Measurements from ENCODE around the gene TMIGD1.

TMIGD1 gene

GRCh38 chr17:30358055-30358760 lies 24.4 kb upstream of the TMIGD1 start:
- no peaks in the 10 kb centered on the region for H3F3A ChIP-seq (ENCODE audit: control insufficient read depth, insufficient read depth)
- no peak overlapping the region for H3K4me3 ChIP-seq (ENCODE audit: low read length)
- H3K27ac ChIP-seq (ENCODE audit: low read depth, low read length): no peak overlapping the region
- no peaks in the 10 kb centered on the region for H3K27me3 ChIP-seq (ENCODE audit: control insufficient read depth, low read length)
- TF ChIP-seq CTCF (IDR thresholded peaks at IDR 0.05; ENCODE audit: low read depth, low read length, poor library complexity, severe bottlenecking) (no peak), EZH2phosphoT487 (IDR thresholded peaks at IDR 0.05; ENCODE audit: borderline replicate concordance, low read length) (no peak)
- no peaks in the 10 kb centered on the region for H3K36me3 ChIP-seq (ENCODE audit: control insufficient read depth, low read length)
- H3K9me2 ChIP-seq (replicated peaks; ENCODE audit: control insufficient read depth, low read length): no peaks in the 10 kb centered on the region
- H3K4me2 ChIP-seq (ENCODE audit: low read length): no peak overlapping the region
- no peaks in the 10 kb centered on the region for H4K20me1 ChIP-seq (ENCODE audit: control insufficient read depth, insufficient read depth, low read depth, low read length)
- peaks cover 6% of the 10 kb centered on the region; the same call in 1 of the 2 replicates for H3K9me3 ChIP-seq (ENCODE audit: control insufficient read depth, insufficient read depth, low read length)
- H3K79me2 ChIP-seq (ENCODE audit: control insufficient read depth, low read length): no peaks in the 10 kb centered on the region
- H3K4me1 ChIP-seq (ENCODE audit: control insufficient read depth, low read length): peaks cover under 1% of the 10 kb centered on the region

GRCh38 chr17:30357476-30357875 lies 23.6 kb upstream of the TMIGD1 start:
- H3K4me3 ChIP-seq (ENCODE audit: low read length): no peak overlapping the region
- H3K79me2 ChIP-seq (ENCODE audit: control insufficient read depth, low read length): no peaks in the 10 kb centered on the region
- TF ChIP-seq CTCF (IDR thresholded peaks at IDR 0.05; ENCODE audit: low read depth, low read length, poor library complexity, severe bottlenecking) (no peak), EZH2phosphoT487 (IDR thresholded peaks at IDR 0.05; ENCODE audit: borderline replicate concordance, low read length) (no peak)
- no peak overlapping the region for H3K27ac ChIP-seq (ENCODE audit: low read depth, low read length)
- H3K36me3 ChIP-seq (ENCODE audit: control insufficient read depth, low read length): no peaks in the 10 kb centered on the region
- H3K4me2 ChIP-seq (ENCODE audit: low read length): no peak overlapping the region
- no peaks in the 10 kb centered on the region for H3K4me1 ChIP-seq (ENCODE audit: control insufficient read depth, low read length)
- no peaks in the 10 kb centered on the region for H3K27me3 ChIP-seq (ENCODE audit: control insufficient read depth, low read length)
- H4K20me1 ChIP-seq (ENCODE audit: control insufficient read depth, insufficient read depth, low read depth, low read length): no peaks in the 10 kb centered on the region
- H3F3A ChIP-seq (ENCODE audit: control insufficient read depth, insufficient read depth): no peaks in the 10 kb centered on the region
- H3K9me3 ChIP-seq (ENCODE audit: control insufficient read depth, insufficient read depth, low read length): peaks cover 6% of the 10 kb centered on the region; the same call in 1 of the 2 replicates
- H3K9me2 ChIP-seq (replicated peaks; ENCODE audit: control insufficient read depth, low read length): no peaks in the 10 kb centered on the region

- H3K4me1 ChIP-seq (ENCODE audit: control insufficient read depth, low read length): no peaks in the 10 kb centered on the region
- no peak for TF ChIP-seq CTCF (IDR thresholded peaks at IDR 0.05; ENCODE audit: low read depth, low read length, poor library complexity, severe bottlenecking)
- TF ChIP-seq EZH2phosphoT487 (IDR thresholded peaks at IDR 0.05; ENCODE audit: borderline replicate concordance, low read length): no peak
- no peaks in the 10 kb centered on the region for H3K27me3 ChIP-seq (ENCODE audit: control insufficient read depth, low read length)
- no peaks in the 10 kb centered on the region for H3F3A ChIP-seq (ENCODE audit: control insufficient read depth, insufficient read depth)
- H3K36me3 ChIP-seq (ENCODE audit: control insufficient read depth, low read length): no peaks in the 10 kb centered on the region
- H3K9me2 ChIP-seq (replicated peaks; ENCODE audit: control insufficient read depth, low read length): no peaks in the 10 kb centered on the region
- H3K79me2 ChIP-seq (ENCODE audit: control insufficient read depth, low read length): no peaks in the 10 kb centered on the region
- H3K27ac ChIP-seq (ENCODE audit: low read depth, low read length): no peak overlapping the region
- H3K9me3 ChIP-seq (ENCODE audit: control insufficient read depth, insufficient read depth, low read length): no peaks in the 10 kb centered on the region
- no peaks in the 10 kb centered on the region for H4K20me1 ChIP-seq (ENCODE audit: control insufficient read depth, insufficient read depth, low read depth, low read length)
- H3K4me3 ChIP-seq (ENCODE audit: low read length): no peak overlapping the region
- H3K4me2 ChIP-seq (ENCODE audit: low read length): no peak overlapping the region
These were observed 20.8 kb upstream of the TMIGD1 start for GRCh38 chr17:30354701-30355100.
